GM23248 (cell line): ENCODE results near the gene RNF217.

Experiments
- EZH2 ChIP-seq: fragments of 200-600 bp; sonication (generic); IDR thresholded peaks from 2 replicates; pipeline ENCODE4 v1.6.1; 2018; ENCODE audit warnings: antibody characterized with exemption, mild to moderate bottlenecking; ENCODE audit not compliant: insufficient read depth, poor library complexity, severe bottlenecking
- EZH2phosphoT487 ChIP-seq: fragments of 200-600 bp; sonication (generic); IDR thresholded peaks from 2 replicates; pipeline ENCODE4 v1.6.1; 2018; ENCODE audit warnings: antibody characterized with exemption, moderate library complexity, mild to moderate bottlenecking, low read depth; ENCODE audit not compliant: insufficient read depth

DNA sequence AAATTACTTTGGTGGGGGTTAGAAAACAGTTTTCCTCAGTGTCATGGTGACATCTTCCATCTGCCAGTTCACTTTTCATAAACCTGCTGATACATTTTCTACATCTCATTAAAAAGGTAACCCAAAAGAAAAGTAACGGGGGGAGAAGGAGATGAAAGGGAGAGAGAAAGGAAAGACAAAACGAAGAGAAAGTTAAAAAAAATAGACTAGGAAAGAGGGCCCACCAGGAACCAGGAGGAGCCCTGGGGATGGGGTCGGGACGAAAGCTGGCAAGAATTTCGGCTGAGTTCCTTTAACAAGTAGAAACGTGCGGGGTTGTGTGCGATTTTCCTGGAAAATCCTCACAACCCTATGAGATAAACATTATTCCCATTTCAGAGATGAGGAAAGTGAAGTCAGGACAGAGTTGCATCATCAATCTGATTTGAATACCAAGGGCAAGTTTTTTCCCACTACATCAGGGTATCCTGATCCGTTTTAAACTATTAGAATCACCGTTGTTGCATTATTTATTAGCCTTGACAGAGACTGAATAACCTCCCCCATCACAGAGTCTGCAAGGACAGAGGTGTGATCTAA lies 137.9 kb downstream of the RNF217 start:
- TF ChIP-seq EZH2 (no peak), EZH2phosphoT487 (no peak)
